CD4-positive, alpha-beta T cell treated with Interleukin-4 for 1 hour (primary cell): Measurements from ENCODE around the gene MST1R.
"Not testable (repeated sequence)": the region's sequence is repeated elsewhere in the genome, so short reads cannot be mapped to it uniquely, and the experiment has no call there.

Source experiments
- DNase-seq, 2 donors: peaks; one replicate each; pipeline ENCODE4 v3.0.0-alpha.2; 2020 to 2022

The MST1R gene

GRCh38 chr3:49911124-49911420 lies 7.4 kb upstream of the MST1R start:
- no peak for DNase-seq

DNA sequence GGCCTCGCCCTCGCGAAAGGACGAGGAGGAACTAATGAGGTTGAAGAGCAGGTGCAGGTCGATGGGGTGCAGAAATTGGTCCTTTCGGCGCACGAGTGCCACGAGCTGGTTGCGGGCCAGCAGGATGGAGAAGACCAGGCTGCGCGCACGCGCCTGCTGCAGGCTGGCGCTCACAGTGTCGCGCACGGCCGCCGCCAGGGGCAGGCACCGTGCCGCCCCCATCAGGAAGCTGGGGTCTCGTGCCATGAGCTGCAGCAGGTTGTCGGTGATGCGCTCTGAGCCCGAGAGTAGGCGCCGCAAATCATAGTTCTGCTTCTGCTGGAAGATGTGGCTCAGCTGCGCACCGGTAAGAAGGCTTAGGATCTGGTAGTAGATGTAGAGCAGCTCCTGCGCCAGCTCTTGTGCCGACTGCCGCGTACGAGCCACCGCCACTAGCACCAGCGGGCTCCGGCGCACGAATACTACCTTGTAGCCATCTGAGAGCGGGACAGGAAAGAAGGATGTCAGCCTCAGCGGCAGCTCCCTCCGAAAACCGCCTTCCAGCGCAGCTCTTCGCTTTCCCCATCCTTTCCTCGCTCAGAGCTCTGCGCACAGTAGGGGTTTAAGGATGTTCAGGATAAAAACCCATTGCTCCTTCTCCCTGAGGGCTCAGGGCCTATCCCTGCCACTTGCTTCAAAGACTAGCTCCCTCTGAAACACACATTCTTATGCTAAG lies 6.9 kb upstream of the MST1R start:
- DNase-seq = no peak

GRCh38 chr3:49908373-49909199 lies 4.9 kb upstream of the MST1R start:
- DNase-seq = no peak

GRCh38 chr3:49906073-49906743 lies 2.5 kb upstream of the MST1R start:
- peak; percentile 49 to 50 for DNase-seq

- not testable (repeated sequence) for DNase-seq
These were observed 775 bp upstream of the MST1R start for GRCh38 chr3:49904448-49904847.

DNA sequence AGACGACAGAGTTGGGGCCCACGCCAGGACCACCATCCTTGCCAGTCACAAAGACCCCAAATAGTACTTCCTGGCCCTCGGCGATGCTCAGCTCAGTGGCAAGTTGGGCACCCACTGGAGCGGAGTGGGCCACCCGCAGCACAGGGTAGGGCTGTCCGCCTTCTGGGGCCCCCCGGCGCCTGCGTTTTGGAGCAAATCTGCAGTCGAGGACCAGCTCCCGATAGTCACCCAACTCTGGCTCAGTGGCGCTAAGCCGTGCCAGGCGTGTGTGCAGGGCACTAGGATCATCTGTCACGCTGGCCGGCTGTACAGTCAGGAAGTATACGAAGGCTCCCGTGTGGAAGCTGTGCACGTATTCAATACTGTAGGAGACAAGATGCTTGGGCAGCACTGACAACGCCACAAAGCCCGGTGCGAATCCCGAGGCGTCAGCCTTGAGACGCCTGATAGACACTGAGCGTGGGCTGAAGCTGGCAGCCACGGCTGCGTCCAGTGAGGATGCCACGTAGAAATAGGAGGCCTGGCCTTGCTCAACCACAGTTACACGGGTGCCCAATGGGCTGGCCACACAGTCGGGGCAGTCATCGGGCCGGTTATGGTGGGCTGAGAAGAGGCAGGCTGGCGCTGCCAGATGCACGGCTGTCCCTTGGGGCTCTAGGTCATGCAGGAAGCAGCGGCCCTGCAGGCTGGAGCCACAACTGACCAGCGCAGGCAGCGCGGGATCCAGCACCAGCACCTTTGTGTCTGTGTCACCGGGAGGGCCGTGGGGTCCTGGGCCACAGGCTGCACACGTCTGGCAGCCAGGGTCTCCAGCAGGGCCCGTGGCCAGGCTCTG lies 945 bp downstream of the MST1R start:
- no peak for DNase-seq

DNA sequence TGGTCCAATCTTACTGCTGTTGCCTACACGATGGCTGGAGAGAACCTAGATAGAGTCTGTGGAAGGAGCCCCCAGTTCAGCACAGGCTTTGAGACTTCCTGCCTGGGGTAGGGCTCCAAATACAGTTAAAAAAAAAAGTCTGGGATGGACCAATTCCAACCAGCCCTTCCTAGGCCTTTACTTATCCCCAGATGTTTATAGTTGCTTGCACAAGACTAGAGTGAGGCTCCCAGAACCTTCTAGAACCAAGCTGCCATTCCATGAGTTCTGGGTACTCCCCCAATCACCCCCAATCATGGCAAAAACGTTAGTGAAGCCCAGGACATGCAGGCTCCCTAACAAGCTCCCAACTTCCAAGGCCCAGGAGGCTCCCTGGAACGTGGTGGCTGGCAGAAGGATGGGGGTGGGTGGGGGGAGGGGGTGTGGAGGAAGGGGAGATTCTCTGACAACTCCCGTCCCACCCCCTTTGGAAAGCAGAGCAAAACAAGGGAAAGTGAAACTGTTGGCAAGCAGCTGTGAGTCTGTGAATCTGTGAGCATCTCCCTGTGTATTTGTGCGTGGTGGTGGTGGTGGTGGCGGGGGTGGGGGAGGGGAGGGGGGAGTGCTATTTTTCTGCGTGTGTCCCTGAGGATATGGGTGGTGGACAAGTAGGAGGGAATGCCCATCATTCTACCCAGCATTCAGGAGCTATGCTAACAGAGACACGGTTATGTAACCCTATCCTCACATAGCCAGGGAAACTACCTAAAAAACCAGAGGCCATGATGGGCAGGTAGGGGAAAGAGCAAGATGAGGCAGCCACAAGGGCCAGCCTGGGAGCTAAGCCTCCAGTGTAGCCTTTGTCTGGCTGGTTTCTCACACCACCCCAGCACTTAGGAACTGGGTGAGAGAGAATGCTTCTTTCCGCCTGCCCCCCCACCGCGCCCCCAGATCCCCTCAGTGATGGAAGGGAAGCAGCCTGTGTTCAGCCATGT lies 2.0 kb downstream of the MST1R start:
- DNase-seq = no peak

GRCh38 chr3:49900491-49901153 lies 3.1 kb downstream of the MST1R start:
- DNase-seq = no peak

- DNase-seq = no peak
These were observed 3.9 kb downstream of the MST1R start for GRCh38 chr3:49899815-49900214.

- no peak for DNase-seq
These were observed 4.7 kb downstream of the MST1R start for GRCh38 chr3:49898991-49899390.

- no peak for DNase-seq
These were observed 7.3 kb downstream of the MST1R start for GRCh38 chr3:49896345-49896744.

- no peak for DNase-seq
These were observed 7.9 kb downstream of the MST1R start for GRCh38 chr3:49895791-49896190.

DNA sequence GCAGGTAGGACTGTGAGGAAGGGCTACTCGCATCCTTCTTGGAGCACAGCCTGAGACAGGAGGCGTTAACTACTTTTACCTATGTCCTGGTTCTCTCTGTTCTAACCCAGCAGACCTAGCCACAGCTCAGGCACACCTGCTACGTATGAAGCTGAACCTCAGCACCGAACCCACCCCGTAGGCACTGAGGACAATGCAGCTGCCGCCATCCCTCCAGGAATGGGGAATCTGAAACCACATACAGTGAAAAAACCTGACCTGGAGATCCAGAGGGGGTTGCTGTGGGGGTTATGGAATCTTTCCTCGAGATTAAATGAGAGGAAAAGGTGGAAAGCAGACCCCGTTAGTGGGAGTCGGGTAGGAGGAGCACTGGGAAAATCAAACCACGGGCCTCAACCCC lies 14.4 kb downstream of the MST1R start:
- no peak for DNase-seq

DNA sequence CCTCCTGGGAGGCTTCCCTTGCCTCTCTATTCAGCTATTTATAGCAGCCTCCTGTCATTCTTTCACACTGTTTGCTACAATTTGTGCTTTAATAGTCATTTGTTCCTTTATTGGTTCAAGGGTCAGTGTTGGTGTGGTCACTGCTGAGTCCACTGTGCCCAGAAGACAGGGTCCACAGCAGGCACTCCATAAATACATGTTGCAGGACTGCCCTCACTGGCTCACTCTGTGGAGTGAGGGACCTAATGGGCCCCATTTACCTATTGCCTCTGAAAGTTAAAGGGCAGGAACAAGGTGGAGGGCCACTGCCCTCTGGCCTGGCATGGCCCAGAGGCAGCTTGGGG lies 16.8 kb downstream of the MST1R start:
- no peak for DNase-seq

- DNase-seq = no peak
These were observed 19.7 kb downstream of the MST1R start for GRCh38 chr3:49883998-49884397.

DNA sequence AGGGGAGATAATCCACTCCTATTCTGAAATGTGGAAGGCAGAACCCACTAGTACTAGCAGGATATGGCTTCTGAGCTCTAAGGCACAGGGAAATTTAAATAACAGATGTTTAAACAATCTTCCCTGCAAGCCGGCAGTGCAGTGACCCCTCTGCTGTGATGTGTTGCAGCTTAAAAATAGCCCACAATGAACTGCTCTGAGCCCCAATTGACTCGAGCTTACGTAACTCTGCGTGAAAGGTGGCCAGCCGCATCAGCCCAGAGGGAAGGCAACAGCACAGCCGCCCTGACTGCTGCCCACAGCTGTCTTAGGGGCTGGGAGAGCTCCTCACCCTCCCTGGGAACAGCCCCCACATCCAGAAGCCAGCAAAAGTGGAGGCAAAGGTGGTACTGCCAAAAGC lies 21.5 kb downstream of the MST1R start:
- DNase-seq = no peak

DNA sequence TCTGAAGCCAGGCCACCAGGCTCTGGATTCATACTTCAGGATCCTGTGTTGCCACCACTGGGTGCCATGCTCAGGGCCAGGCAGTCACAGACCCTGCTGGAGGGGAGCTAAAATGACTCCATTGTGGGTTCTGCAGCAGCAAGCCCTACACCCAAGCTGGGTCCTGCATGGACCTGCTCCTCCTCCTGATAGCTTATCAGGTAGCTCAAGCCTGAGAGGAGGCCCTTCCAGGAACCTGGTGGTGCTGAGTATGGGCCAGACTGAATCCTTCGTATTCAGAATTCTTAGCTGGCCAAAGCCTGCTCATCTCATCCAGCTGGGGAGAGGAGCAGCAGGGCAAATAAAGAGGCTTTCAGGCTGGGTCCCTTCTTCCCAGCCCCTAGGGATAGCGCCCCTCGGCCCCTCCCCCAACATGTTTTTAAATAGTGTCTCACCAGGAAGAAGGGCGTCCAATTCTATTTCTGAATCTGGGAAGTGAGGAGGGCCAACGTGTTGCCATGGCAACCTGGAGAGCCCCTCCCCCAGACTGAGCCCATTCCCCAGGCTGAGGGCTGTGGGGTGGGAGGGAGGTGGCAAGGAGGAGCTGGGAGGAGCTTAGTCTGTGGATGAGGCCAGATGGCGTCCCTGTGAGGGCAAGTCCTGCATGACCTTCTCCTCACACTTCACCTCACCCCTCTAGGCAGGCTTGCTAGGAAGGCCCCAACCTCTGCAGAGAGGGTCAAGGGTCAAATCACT lies 22.9 kb downstream of the MST1R start:
- DNase-seq = no peak

GRCh38 chr3:49879721-49880120 lies 24.0 kb downstream of the MST1R start:
- no peak for DNase-seq

GRCh38 chr3:49878686-49879085 lies 25.0 kb downstream of the MST1R start:
- no peak for DNase-seq

- no peak for DNase-seq
These were observed 26.0 kb downstream of the MST1R start for GRCh38 chr3:49877716-49878115.

DNA sequence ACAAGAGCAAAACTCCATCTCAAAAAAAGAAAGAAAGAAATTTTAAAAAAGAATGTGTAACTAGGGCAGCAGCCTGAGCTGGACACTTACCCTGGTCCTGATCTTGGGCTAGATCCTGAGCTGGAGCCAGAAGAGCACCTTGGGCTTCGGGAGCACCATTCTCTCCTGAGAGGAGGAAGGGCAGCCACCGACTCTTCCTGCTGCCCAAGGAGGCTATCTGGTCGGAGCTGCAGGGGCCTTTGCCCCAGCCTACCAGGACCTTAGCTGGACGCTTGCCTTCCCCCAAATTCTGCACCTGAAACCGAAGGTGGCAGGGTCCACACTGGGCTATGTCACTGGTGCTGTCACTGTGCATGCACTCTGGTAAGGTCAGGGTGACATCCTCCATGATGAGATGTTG lies 27.1 kb downstream of the MST1R start:
- no peak for DNase-seq
